Nephron (organoid): ENCODE measurements around the gene HS6ST2.
"Not testable (repeated sequence)": the region's sequence is repeated elsewhere in the genome, so short reads cannot be mapped to it uniquely, and the experiment has no call there.

ENCODE experiments used
- H3K27ac Mint-ChIP-seq, 3 experiments: 2 replicates each; pipeline ENCODE4 v1.8.0; 2020; ENCODE audit warnings: mixed read lengths in 3 of 3, mild to moderate bottlenecking in 2 of 3, moderate library complexity in 1 of 3
- H3K27me3 Mint-ChIP-seq: 2 replicates; pipeline ENCODE4 v1.8.0; 2021; ENCODE audit warnings: low read depth, mild to moderate bottlenecking, moderate library complexity, mixed read lengths
- H3K36me3 Mint-ChIP-seq: 2 replicates; pipeline ENCODE4 v1.8.0; 2020; ENCODE audit warnings: low read depth, mixed read lengths
- H3K4me1 Mint-ChIP-seq: 2 replicates; pipeline ENCODE4 v1.8.0; 2020; ENCODE audit warnings: mixed read lengths
- H3K4me3 Mint-ChIP-seq, 3 experiments: 2 replicates each; pipeline ENCODE4 v1.8.0; 2020; ENCODE audit warnings: mild to moderate bottlenecking in 3 of 3, mixed read lengths in 3 of 3, moderate library complexity in 2 of 3
- H3K9me3 Mint-ChIP-seq: 2 replicates; pipeline ENCODE4 v1.8.0; 2020; ENCODE audit warnings: mixed read lengths
- CTCF ChIP-seq, 3 experiments: fragments of 200-600 bp; sonication (generic); IDR thresholded peaks; one replicate each; pipeline ENCODE4 v1.5.0; 2021; ENCODE audit warnings: antibody characterized with exemption in 3 of 3; ENCODE audit not compliant: unreplicated experiment in 3 of 3

The HS6ST2 gene

GRCh38 chrX:132986556-132986955 is 28.1 kb upstream of the HS6ST2 start:
- Mint-ChIP-seq H3K27ac (no peak overlapping the region), H3K4me3 (no peak overlapping the region)

DNA sequence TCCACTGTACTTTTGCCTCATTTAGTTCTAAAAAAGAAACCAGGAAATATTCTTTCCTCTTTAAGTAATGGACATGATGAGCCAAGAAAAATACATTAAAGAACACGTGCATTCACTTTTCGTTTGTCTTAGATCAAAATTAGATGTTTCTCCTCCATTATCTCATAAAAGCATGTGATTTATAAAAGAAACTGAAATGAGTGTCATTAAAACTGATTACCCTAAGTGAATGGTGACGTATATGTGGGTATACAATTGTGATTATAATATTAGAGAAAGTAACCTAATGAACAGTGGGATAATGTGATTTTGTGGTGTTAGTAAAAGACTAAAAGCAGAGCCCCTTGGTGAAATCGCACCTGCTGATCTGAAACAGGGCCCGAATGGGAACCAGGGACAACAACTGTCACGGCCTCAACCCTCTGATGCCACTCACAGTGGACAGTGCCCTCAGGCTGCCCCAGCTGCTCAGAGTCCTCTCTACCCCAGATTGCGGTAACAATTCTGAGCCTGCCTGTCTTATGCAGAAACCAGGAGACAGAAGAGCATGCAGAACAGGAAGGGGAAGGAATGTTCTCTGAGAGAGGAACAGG is 25.7 kb upstream of the HS6ST2 start:
- no peaks in the 10 kb centered on the region for H3K36me3 Mint-ChIP-seq
- H3K4me3 Mint-ChIP-seq, result no peak overlapping the region
- no peaks in the 10 kb centered on the region for H3K27me3 Mint-ChIP-seq
- H3K27ac Mint-ChIP-seq, result no peak overlapping the region
- H3K4me1 Mint-ChIP-seq, result no peaks in the 10 kb centered on the region
- no peak for TF ChIP-seq CTCF (IDR thresholded peaks at IDR 0.05; ENCODE audit: unreplicated experiment in 3 of 3)
- no peaks in the 10 kb centered on the region for H3K9me3 Mint-ChIP-seq

More at GRCh38 chrX:132986556-132986955, 28.1 kb upstream of the HS6ST2 start:
- peaks cover under 1% of the 10 kb centered on the region for H3K4me1 Mint-ChIP-seq
- TF ChIP-seq CTCF (IDR thresholded peaks at IDR 0.05; ENCODE audit: unreplicated experiment in 3 of 3), result no peak
- no peaks in the 10 kb centered on the region for H3K36me3 Mint-ChIP-seq
- H3K9me3 Mint-ChIP-seq, result no peaks in the 10 kb centered on the region
- no peaks in the 10 kb centered on the region for H3K27me3 Mint-ChIP-seq

DNA sequence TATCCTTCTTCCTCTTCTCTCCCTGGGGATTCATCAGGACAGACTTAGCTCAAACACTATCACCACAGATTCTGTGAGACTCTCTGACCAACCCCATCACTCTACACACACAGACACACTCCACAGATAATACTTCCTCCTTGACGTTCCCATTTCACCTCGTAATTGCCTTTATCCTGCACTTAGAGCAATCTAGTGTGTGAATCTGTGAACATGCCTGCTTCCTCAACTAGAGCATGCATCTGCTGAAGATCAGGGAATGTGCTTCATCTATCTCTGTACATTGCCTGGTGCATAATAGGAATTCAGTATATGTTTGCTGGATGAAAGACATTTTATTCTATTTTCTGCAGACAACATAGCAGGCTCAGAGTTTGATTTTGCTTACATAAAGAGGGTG is 25.1 kb upstream of the HS6ST2 start:
- Mint-ChIP-seq H3K27ac (peak overlapping the region in 1 of 3 experiments; percentile 20), H3K4me1 (no peaks in the 10 kb centered on the region), H3K9me3 (no peaks in the 10 kb centered on the region), H3K36me3 (no peaks in the 10 kb centered on the region), H3K4me3 (no peak overlapping the region), H3K27me3 (no peaks in the 10 kb centered on the region)
- no peak for TF ChIP-seq CTCF (IDR thresholded peaks at IDR 0.05; ENCODE audit: unreplicated experiment in 3 of 3)

- not testable (repeated sequence) for H3K9me3 Mint-ChIP-seq, H3K27me3 Mint-ChIP-seq, H3K4me3 Mint-ChIP-seq, H3K36me3 Mint-ChIP-seq, H3K4me1 Mint-ChIP-seq, H3K27ac Mint-ChIP-seq
Measured at GRCh38 chrX:132980035-132980434, 21.6 kb upstream of the HS6ST2 start.

GRCh38 chrX:132968296-132968949 is 10.0 kb upstream of the HS6ST2 start:
- Mint-ChIP-seq H3K27me3 (peaks cover 7% of the 10 kb centered on the region), H3K4me1 (peaks cover 32% of the 10 kb centered on the region), H3K4me3 (no peak overlapping the region), H3K9me3 (no peaks in the 10 kb centered on the region), H3K36me3 (no peaks in the 10 kb centered on the region), H3K27ac (peak overlapping the region in 2 of 3 experiments; percentile 6 to 63)
- TF ChIP-seq CTCF (IDR thresholded peaks at IDR 0.05; ENCODE audit: unreplicated experiment in 3 of 3), result no peak

GRCh38 chrX:132967049-132967448 is 8.6 kb upstream of the HS6ST2 start:
- Mint-ChIP-seq H3K4me3 (no peak overlapping the region), H3K9me3 (no peaks in the 10 kb centered on the region), H3K4me1 (peaks cover 33% of the 10 kb centered on the region), H3K27ac (no peak overlapping the region), H3K36me3 (no peaks in the 10 kb centered on the region), H3K27me3 (peaks cover 7% of the 10 kb centered on the region)
- no peak for TF ChIP-seq CTCF (IDR thresholded peaks at IDR 0.05; ENCODE audit: unreplicated experiment in 3 of 3)
